GM12878 (cell line): ENCODE data around the gene ITGB1BP2.
"Not testable (repeated sequence)": the region's sequence is repeated elsewhere in the genome, so short reads cannot be mapped to it uniquely, and the experiment has no call there.

Experiments
- CBX5 ChIP-seq: sonication (generic); IDR thresholded peaks from 2 replicates; pipeline ENCODE4 v1.6.1; 2016; ENCODE audit warnings: low read depth, moderate library complexity, mild to moderate bottlenecking, inconsistent platforms
- CHD1 ChIP-seq: IDR thresholded peaks from 2 replicates; pipeline ENCODE4 v1.6.1; 2012; ENCODE audit warnings: low read depth, low read length, improper control_type of control experiment
- MTA3 ChIP-seq: IDR thresholded peaks from 2 replicates; pipeline ENCODE4 v1.6.1; 2012; ENCODE audit warnings: low read length, inconsistent platforms, borderline replicate concordance
- POLR2AphosphoS2 ChIP-seq: IDR thresholded peaks from 2 replicates; pipeline ENCODE4 v1.6.1; 2011; ENCODE audit warnings: low read depth, mild to moderate bottlenecking, low read length, improper control_type of control experiment, moderate library complexity
- POLR2AphosphoS5 ChIP-seq: IDR thresholded peaks from 2 replicates; pipeline ENCODE4 v1.6.1; 2011; ENCODE audit warnings: mild to moderate bottlenecking, low read length, inconsistent platforms
- RB1 ChIP-seq: fragments of 450-650 bp; formaldehyde crosslinking; IDR thresholded peaks from 2 replicates; pipeline ENCODE4 v1.6.1; 2017; ENCODE audit warnings: mild to moderate bottlenecking, borderline replicate concordance
- RELA ChIP-seq: fragments of 450-650 bp; IDR thresholded peaks from 2 replicates; pipeline ENCODE4 v1.8.0; 2014; ENCODE audit warnings: borderline replicate concordance; ENCODE audit not compliant: partially characterized antibody
- RFX5 ChIP-seq: IDR thresholded peaks from 2 replicates; pipeline ENCODE4 v1.6.1; 2011; ENCODE audit warnings: low read depth, low read length, improper control_type of control experiment
- SIN3A ChIP-seq: IDR thresholded peaks from 2 replicates; pipeline ENCODE4 v1.6.1; 2012; ENCODE audit warnings: low read depth, low read length, improper control_type of control experiment
- SREBF2 ChIP-seq: IDR thresholded peaks from 2 replicates; pipeline ENCODE4 v1.6.1; 2012; ENCODE audit warnings: mild to moderate bottlenecking, low read length
- TF ChIP-seq, protein P1 (sequence below): fragments of 150-350 bp; IDR thresholded peaks from 2 replicates; pipeline ENCODE4 v1.6.1; 2016; ENCODE audit warnings: low read depth, low read length
- TF ChIP-seq, protein P2 (sequence below): IDR thresholded peaks from 2 replicates; pipeline ENCODE4 v1.6.1; 2012; ENCODE audit warnings: low read length, inconsistent platforms
- TF ChIP-seq, protein P3 (sequence below), 3 experiments: IDR thresholded peaks in 2 of 3; conservative IDR thresholded peaks in 1 of 3; 2 replicates each; pipeline ENCODE4 v1.5.1; 2011; ENCODE audit warnings: low read depth in 3 of 3, low read length in 3 of 3, mild to moderate bottlenecking in 3 of 3, control low read depth in 2 of 3, moderate library complexity in 2 of 3, inconsistent platforms in 1 of 3, mixed read lengths in 1 of 3; ENCODE audit not compliant: control insufficient read depth in 2 of 3, insufficient read depth in 1 of 3; ENCODE audit errors: extremely low read depth in 1 of 3
- TF ChIP-seq, protein P4 (sequence below): IDR thresholded peaks from 2 replicates; pipeline ENCODE4 v1.6.1; 2012; ENCODE audit warnings: low read depth, low read length, improper control_type of control experiment

DNA sequence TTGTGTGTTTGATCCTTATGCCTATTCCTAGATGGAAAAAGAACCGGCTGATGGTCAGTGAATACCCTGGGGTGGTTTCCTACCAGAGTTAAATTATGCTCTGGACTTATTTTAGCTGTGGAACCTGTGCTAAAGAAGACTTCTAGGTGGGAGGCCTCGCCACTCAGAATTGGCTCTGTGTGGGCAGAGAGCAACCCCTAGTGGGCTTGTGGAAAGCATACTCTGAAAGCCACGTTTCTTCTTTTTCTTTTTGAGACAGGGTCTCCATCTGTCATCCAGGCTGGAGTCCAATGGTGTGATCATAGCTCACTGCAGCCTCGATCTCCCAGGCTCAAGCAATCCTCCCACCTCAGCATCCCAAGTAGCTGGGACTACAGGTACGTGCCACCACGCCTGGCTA lies 48.3 kb downstream of the ITGB1BP2 start:
- TF ChIP-seq SREBF2, RELA, MTA3, POLR2AphosphoS2, RFX5, RB1, CHD1, CBX5, POLR2AphosphoS5, SIN3A: not testable (repeated sequence)
- TF ChIP-seq, protein P1, sequence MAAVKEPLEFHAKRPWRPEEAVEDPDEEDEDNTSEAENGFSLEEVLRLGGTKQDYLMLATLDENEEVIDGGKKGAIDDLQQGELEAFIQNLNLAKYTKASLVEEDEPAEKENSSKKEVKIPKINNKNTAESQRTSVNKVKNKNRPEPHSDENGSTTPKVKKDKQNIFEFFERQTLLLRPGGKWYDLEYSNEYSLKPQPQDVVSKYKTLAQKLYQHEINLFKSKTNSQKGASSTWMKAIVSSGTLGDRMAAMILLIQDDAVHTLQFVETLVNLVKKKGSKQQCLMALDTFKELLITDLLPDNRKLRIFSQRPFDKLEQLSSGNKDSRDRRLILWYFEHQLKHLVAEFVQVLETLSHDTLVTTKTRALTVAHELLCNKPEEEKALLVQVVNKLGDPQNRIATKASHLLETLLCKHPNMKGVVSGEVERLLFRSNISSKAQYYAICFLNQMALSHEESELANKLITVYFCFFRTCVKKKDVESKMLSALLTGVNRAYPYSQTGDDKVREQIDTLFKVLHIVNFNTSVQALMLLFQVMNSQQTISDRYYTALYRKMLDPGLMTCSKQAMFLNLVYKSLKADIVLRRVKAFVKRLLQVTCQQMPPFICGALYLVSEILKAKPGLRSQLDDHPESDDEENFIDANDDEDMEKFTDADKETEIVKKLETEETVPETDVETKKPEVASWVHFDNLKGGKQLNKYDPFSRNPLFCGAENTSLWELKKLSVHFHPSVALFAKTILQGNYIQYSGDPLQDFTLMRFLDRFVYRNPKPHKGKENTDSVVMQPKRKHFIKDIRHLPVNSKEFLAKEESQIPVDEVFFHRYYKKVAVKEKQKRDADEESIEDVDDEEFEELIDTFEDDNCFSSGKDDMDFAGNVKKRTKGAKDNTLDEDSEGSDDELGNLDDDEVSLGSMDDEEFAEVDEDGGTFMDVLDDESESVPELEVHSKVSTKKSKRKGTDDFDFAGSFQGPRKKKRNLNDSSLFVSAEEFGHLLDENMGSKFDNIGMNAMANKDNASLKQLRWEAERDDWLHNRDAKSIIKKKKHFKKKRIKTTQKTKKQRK, result not testable (repeated sequence)
- TF ChIP-seq, protein P2, sequence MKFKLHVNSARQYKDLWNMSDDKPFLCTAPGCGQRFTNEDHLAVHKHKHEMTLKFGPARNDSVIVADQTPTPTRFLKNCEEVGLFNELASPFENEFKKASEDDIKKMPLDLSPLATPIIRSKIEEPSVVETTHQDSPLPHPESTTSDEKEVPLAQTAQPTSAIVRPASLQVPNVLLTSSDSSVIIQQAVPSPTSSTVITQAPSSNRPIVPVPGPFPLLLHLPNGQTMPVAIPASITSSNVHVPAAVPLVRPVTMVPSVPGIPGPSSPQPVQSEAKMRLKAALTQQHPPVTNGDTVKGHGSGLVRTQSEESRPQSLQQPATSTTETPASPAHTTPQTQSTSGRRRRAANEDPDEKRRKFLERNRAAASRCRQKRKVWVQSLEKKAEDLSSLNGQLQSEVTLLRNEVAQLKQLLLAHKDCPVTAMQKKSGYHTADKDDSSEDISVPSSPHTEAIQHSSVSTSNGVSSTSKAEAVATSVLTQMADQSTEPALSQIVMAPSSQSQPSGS, result not testable (repeated sequence)
- TF ChIP-seq, protein P3, sequence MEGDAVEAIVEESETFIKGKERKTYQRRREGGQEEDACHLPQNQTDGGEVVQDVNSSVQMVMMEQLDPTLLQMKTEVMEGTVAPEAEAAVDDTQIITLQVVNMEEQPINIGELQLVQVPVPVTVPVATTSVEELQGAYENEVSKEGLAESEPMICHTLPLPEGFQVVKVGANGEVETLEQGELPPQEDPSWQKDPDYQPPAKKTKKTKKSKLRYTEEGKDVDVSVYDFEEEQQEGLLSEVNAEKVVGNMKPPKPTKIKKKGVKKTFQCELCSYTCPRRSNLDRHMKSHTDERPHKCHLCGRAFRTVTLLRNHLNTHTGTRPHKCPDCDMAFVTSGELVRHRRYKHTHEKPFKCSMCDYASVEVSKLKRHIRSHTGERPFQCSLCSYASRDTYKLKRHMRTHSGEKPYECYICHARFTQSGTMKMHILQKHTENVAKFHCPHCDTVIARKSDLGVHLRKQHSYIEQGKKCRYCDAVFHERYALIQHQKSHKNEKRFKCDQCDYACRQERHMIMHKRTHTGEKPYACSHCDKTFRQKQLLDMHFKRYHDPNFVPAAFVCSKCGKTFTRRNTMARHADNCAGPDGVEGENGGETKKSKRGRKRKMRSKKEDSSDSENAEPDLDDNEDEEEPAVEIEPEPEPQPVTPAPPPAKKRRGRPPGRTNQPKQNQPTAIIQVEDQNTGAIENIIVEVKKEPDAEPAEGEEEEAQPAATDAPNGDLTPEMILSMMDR (IDR thresholded peaks at IDR 0.05 in 2 of 3, conservative IDR thresholded peaks at IDR 0.05 in 1 of 3; ENCODE audit: control insufficient read depth in 2 of 3, extremely low read depth in 1 of 3, insufficient read depth in 1 of 3, low read depth in 3 of 3, low read length in 3 of 3), result not testable (repeated sequence)
- TF ChIP-seq, protein P4, sequence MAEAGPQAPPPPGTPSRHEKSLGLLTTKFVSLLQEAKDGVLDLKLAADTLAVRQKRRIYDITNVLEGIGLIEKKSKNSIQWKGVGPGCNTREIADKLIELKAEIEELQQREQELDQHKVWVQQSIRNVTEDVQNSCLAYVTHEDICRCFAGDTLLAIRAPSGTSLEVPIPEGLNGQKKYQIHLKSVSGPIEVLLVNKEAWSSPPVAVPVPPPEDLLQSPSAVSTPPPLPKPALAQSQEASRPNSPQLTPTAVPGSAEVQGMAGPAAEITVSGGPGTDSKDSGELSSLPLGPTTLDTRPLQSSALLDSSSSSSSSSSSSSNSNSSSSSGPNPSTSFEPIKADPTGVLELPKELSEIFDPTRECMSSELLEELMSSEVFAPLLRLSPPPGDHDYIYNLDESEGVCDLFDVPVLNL, result not testable (repeated sequence)
